HG03469 (cell line): ENCODE measurements around the gene MATN1.

Source experiments
- ATAC-seq: cut with Tn5 transposase; IDR thresholded peaks from one replicate; pipeline ENCODE4 v1.9.1; 2021; ENCODE audit warnings: mild to moderate bottlenecking, moderate library complexity, moderate number of reproducible peaks; ENCODE audit not compliant: unreplicated experiment

MATN1 gene

DNA sequence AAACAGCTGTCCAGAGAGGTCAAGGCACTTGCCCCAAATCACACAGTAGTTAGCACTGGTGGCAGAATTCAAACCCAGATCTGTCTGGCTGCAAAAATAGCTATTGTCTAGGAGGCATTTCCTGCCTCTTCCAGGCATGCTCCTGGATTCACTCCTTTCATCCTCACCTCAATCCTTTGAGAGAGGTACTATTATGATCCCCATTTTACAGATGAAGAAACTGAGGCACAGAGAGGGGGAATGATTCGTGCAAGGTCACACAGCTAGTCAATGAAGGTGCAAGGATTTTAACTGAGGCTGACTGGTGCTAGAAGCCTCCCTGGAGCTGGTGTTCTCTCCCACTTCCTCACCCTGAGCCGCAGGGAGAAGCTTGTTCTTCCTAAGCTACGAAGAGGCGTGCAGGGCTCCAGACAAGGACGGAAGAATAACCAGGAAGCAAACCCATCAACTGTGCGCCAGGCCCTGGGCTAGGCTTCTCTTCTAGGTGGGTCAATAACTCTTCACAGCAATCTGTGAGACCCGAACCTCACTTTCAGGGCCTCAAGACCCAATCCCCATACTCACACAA is 34.8 kb upstream of the MATN1 start:
- ATAC-seq: no peak

- ATAC-seq: no peak
These were observed 34.2 kb upstream of the MATN1 start, which contains the start of gene LAPTM5 for GRCh38 chr1:30757352-30758120. Gene LAPTM5, minus strand, starts transcription at chr1:30757774. Its CDS starts 29 bp downstream, at chr1:30757745.

DNA sequence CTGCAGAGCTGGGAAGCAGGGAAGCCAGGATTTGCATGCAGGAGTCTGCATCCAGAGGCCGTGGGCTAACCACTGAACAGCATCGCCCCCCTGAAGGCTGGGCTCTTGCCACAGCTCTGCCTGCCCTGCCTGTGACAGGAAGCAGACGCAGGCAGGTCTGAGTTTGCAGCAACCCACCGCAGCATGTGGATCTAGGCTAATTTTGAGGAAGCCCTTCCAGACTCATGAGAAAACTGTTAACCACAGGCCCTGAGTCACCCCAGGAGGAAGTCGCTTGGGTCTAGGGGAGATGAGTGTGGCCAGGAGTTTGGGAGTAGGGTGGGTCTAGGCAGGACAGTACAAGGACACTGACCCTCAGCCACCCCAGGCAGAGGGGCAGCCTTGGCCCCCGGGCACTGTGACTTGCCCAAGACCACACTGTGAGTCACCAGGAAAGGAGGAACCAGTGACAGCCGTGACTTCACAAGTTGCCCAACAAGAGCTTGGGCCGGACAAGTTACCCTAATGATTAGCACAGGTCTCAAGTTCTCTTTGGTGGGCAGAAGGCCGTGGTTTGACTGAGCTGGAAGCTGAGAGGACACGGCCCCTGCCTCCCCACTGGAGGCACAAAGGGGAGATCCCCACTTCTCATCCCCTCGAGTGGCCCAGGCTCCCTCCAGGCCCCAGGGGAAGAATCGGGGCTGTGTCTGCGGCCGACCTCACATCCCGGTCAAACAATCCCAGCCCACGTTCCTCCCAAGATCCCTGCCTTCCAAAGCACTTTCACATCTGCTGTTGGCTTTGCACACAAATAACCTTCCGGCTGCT is 33.4 kb upstream of the MATN1 start:
- ATAC-seq: no peak

- ATAC-seq: no peak
These were observed 32.8 kb upstream of the MATN1 start for GRCh38 chr1:30756206-30756544.

- ATAC-seq: no peak
These were observed 32.4 kb upstream of the MATN1 start for GRCh38 chr1:30755746-30756145.

GRCh38 chr1:30755334-30755733 is 31.9 kb upstream of the MATN1 start:
- no peak for ATAC-seq

DNA sequence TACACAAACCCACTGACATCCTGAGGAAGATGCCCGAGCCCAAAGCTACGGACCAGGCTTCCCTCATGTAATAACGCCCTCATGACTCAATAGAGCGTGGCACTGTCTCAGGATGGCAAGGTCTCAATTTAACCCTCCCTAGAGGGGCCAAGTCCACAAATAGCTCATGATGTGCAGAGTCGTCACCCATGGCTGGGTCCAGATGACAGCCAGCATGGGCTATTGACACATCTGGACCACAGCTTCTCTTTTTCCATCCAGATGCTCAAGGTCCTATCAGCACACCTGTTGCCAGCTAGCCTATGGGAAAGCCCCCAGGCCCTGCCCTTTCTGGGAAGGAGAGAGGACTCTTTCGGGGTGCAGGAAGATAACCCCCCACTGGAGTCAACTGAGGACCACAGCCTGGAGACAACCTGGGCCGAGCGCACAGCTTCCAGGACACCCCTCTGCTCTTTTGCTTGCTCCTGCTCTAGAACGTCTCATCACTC is 31.3 kb upstream of the MATN1 start:
- peak; percentile 33 for ATAC-seq

- ATAC-seq: no peak
These were observed 30.3 kb upstream of the MATN1 start for GRCh38 chr1:30753660-30754123.

DNA sequence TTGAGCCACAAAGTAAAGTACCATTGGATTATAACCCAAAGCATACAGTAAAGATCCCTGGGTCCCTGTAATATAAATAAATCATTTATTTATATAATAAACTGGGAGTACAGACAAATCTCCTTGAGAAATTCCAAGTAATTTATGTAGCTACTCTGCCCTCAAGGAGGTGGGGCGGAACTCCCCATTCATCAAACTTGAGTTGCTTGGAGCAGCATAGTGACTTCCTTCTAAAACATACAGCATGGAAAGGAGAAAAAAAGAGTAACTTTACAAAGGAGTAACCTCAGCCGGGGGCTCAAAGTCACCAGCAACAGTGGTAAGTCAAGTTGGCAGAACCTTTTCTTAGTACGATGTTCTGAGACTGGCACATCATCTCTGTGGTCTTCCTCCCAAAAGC is 29.7 kb upstream of the MATN1 start:
- ATAC-seq: no peak

- no peak for ATAC-seq
These were observed 29.2 kb upstream of the MATN1 start for GRCh38 chr1:30752651-30752908.

DNA sequence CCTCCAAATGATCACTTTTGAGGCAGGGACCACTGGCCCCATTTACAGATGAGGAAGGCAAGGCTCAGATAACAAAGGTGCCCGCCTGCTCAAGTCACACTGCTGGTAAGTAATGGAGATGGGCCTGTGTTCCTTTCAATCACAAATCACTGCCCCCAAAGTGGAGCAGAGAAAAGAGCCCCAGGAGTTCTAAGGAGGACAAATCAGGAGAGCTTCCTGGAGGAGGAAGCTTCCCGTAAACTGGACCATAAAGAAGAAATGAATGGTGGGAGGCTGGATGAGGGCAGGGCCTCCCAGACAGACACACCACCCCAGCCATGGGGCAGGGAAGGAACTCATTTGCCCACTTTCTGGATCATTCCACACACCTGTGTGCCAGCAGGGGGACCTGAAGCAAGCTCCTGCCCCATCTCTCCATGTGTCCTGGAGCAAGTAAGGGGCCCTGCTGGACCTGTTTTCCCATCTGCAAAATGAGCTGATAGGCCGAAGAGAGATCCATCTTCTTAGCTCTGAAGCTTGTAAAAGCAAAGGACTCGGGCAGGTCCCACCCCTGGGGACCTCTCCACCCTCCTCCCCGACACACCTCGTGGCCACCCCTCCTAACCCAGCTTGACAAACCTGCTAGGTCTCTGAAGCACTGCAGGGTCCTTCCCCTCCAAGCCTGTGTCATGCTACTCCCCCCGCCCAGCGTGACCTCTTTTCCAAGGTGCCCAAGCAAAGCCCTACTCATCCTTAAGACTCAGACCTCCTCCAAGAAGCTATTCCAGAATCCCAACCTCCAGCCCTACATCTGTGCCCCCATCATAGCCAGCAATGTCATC is 28.7 kb upstream of the MATN1 start:
- no peak for ATAC-seq

DNA sequence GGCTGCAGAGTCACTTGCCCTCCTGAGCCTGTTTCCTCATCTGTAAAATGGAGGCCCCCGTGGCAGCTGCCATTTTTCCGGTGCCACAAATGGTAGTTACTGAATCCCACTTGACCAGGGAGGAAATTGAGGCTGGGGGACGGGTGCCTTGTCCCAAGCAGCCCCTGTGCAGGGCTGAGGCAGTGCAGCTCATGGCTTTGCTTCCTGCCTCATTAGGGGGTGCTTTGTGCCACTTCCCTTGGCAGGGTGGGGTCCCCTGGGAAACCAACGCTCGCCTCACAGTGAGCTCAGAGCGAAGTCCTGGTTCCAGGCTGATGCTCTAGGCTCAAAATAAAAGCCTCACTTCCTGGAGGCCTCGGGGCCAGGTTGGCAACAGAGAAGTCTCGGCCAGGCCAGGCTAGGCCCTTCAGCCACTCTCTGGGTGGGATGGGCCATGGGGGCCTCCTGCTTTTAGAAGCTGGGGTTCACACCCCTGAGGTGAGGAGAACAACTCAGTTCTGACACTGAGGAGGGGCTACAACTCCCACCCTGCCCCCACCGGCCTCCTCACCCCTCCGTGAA is 27.4 kb upstream of the MATN1 start:
- no peak for ATAC-seq

DNA sequence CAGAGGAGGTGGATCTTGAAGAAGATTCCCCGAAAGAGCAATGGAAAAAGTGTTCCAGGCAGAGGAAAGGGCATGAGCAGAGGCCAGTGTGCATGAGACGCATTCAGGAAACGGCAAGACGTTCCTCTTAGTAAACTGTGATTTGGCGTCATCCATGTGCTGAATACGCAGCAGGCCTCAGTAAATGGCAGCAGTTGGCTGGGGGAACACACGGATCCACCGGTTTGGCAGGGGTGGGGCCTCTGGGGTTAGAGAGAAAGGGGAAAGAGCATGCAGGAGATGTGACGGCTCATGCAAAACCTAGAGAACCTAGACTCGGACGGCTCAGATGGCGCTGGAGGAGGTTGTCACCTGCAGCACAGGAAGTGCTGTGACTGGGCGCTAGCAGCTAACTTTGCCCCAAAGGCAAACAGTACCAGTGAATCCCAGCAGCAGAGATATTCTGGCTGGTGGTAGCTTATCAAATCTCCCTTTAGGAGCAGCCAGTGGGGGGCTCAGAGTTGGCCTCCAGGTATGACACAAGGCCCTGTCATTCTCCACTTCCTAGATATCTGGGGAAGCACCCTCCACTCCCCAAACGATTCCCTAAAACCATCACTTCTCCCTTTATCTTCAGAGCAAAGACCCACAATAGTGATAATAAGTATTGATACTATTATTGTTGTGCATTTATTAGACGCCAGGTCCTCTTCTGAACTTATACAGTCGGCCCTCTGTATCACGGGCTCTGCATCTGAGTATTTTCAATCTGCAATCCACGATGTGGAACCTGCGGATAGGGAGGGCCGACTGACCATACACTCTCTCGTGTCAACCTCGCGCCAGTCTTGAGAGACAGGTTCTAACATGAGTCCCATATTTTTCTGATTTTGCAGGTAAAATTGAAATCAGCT is 26.6 kb upstream of the MATN1 start:
- no peak for ATAC-seq

DNA sequence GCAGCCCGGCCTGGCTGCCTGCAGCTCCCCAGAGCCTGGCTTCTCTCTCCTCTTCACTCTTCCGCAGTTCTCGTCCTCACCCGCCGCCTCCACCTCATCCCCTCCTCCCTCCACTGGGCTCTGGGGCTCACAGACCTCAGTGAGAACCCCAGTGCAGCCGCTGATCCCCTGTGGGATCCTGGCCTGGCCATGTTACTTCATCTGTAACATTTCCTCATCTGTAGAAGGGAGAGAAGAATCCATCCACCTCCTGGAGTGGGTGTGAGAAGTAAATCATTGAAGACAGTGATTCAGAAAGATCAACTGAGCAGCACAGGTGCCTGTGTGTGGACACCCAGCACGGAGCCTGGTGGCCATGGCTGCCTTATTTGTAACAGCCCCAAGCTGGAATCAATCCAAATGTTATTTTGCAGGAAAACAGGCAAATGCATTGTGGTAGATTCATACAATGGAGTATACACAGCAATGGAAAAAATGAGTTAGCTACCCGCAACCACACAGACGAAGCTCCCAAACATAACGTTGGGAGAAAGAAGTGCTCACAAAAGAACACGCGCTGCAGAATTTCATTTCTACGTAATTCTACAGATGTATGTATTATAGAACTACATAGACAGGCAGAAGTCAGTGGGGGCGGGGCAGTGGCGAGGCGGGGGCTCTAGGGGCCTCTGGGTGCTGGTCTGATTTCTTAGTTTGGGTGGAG is 25.5 kb upstream of the MATN1 start:
- ATAC-seq: no peak

DNA sequence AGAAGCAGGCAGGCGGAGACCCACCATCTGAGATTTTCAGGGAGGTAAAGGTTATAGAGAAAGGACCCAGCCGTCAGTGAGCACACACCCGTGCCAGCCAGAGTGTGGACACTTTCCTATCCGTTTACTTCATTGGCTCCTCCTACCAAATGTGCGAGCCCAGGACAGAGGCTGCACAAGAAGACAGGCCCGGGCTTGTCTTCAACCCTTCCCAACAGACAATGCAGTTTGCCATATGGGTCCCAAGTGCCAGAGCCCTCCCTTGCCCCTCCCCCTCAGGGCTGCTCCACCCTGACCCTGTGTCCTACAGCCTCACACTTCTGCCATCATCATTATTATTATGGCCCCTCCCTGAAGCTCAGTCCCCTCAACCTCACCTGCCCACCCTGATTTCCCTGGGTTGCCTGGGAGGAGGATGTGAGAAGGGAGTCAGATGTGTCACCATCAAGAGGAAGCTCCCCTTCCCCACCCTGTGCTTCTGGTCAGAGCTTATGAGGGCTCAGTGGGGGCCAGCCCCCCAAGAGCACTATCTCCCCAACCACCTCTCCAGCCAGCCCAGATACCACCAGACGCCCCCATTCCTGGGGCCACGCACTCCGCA is 24.8 kb upstream of the MATN1 start:
- no peak for ATAC-seq

- ATAC-seq: no peak
These were observed 23.9 kb upstream of the MATN1 start for GRCh38 chr1:30747033-30748008.

DNA sequence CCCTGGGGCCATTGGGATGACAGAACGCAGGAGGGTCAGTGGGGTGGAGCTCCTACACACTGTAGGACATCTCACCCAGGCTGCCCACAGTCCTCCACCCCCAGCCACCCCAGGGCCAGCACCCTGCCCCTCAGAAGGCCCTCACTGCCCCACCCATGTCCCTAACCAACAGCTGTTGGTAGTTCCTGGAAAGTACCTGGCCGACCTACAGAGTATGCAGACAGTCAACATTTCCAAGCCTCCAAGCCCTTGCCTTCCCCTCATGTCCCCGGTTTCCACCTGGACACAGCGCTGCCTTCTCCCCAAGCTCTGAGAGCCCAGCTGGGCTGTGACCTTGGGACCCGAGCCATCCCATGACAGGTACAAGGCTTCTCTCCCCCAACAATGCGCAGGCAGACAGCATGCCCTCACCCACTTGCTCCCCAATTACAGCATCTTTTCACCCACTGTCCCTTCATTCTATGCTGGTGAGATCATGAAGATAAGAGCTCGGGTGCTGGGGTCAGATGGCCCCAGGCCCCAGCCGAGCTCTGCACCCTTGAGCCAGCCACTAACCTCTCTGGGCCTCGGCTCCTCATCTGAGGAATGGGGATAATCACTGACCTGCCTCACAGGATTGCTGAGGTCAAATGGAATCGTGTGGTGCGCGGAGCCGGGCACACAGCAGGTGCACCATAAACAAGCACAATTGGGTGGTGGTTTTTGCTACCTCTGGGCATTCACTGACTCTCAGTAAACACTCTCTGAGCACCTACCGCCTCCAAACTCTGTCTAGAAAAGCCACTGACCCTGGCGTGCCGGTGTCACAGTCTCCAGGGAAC is 23.0 kb upstream of the MATN1 start:
- no peak for ATAC-seq
